HCT116 (cell line): ENCODE data around the gene ZNG1C.
"Not testable (repeated sequence)": the region's sequence is repeated elsewhere in the genome, so short reads cannot be mapped to it uniquely, and the experiment has no call there.

Experiments
- ATF3 ChIP-seq: IDR thresholded peaks from 2 replicates; pipeline ENCODE4 v1.6.1; 2012
- CTCF ChIP-seq, 3 experiments: fragments of 200-600 bp in 1 of 3; sonication (generic) in 1 of 3; IDR thresholded peaks in 2 of 3; conservative IDR thresholded peaks in 1 of 3; 2 replicates each; pipeline ENCODE4 v1.5.1; 2012 to 2017; ENCODE audit warnings: low read depth in 2 of 3, low read length in 2 of 3, antibody characterized with exemption in 1 of 3, borderline replicate concordance in 1 of 3, control low read depth in 1 of 3, mild to moderate bottlenecking in 1 of 3, mixed read lengths in 1 of 3, mixed run types in 1 of 3, moderate library complexity in 1 of 3; ENCODE audit not compliant: insufficient read depth in 1 of 3
- EZH2 ChIP-seq: fragments of 200-600 bp; sonication (generic); IDR thresholded peaks from 2 replicates; pipeline ENCODE4 v1.6.1; 2017; ENCODE audit warnings: antibody characterized with exemption, mixed run types
- POLR2A ChIP-seq: IDR thresholded peaks from 2 replicates; pipeline ENCODE4 v1.7.0; 2011; ENCODE audit warnings: borderline replicate concordance; ENCODE audit not compliant: insufficient read depth, insufficient read length; ENCODE audit errors: extremely low read depth
- POLR2AphosphoS5 ChIP-seq: IDR thresholded peaks from 2 replicates; pipeline ENCODE4 v1.6.1; 2011; ENCODE audit warnings: mild to moderate bottlenecking, low read depth, low read length, moderate library complexity
- RAD21 ChIP-seq: IDR thresholded peaks from 2 replicates; pipeline ENCODE4 v1.6.1; 2012; ENCODE audit warnings: low read depth, mild to moderate bottlenecking
- SIN3A ChIP-seq: IDR thresholded peaks from 2 replicates; pipeline ENCODE4 v1.6.1; 2012; ENCODE audit warnings: low read depth

GRCh38 chr9:68335935-68336334 is 94.2 kb downstream of the ZNG1C start:
- not testable (repeated sequence) for TF ChIP-seq POLR2A; CTCF (IDR thresholded peaks at IDR 0.05 in 2 of 3, conservative IDR thresholded peaks at IDR 0.05 in 1 of 3; ENCODE audit: borderline replicate concordance in 1 of 3, insufficient read depth in 1 of 3, low read depth in 2 of 3, low read length in 2 of 3); ATF3; POLR2AphosphoS5; RAD21; SIN3A; EZH2
